ENCODE data around the gene ARHGAP29. TPM values are rescaled to one million over a fixed set of nuclear protein-coding genes. Genes with fewer than 3 reads are reported as not detected.

ARHGAP29 gene
- total and polyA plus RNA-seq, 2 of the 8 experiments (the other 6 are each of a cell fraction or from before 2014, with no cell fraction given), result 0.57 to 3.2 TPM

GRCh38 chr1:94209425-94209824, 28.0 kb downstream of the ARHGAP29 start (continued):
- no peak for TF ChIP-seq SAP30 (IDR thresholded peaks at IDR 0.05; ENCODE audit: insufficient read depth, insufficient replicate concordance, low read length)
- no peak for TF ChIP-seq RFX5 (IDR thresholded peaks at IDR 0.05; ENCODE audit: borderline replicate concordance, low read depth, low read length)
- TF ChIP-seq CHD2 (IDR thresholded peaks at IDR 0.05; ENCODE audit: low read length), result no peak
- no peak for TF ChIP-seq KDM5A (IDR thresholded peaks at IDR 0.05; ENCODE audit: low read length)
- no peak for TF ChIP-seq TCF12 (IDR thresholded peaks at IDR 0.05; ENCODE audit: low read depth, low read length)
